Skeletal muscle satellite cell (primary cell): Measurements from ENCODE around the gene LFNG.
"Not testable (repeated sequence)": the region's sequence is repeated elsewhere in the genome, so short reads cannot be mapped to it uniquely, and the experiment has no call there.

Experiments
- H3K27me3 ChIP-seq: 2 replicates; pipeline ENCODE4 v1.7.0; 2013; ENCODE audit warnings: low read length; ENCODE audit not compliant: control insufficient read depth, insufficient read depth
- H3K36me3 ChIP-seq: 2 replicates; pipeline ENCODE4 v1.7.0; 2013; ENCODE audit warnings: mild to moderate bottlenecking, control low read depth, low read length; ENCODE audit not compliant: insufficient read depth
- H3K4me1 ChIP-seq: 2 replicates; pipeline ENCODE4 v1.7.0; 2013; ENCODE audit warnings: low read length; ENCODE audit not compliant: control insufficient read depth, insufficient read depth
- H3K4me2 ChIP-seq: 2 replicates; pipeline ENCODE4 v1.7.0; 2013; ENCODE audit warnings: mild to moderate bottlenecking, low read length
- H3K4me3 ChIP-seq: 2 replicates; pipeline ENCODE4 v1.7.0; 2013; ENCODE audit warnings: low read length
- H3K9ac ChIP-seq: 2 replicates; pipeline ENCODE4 v1.7.0; 2013; ENCODE audit warnings: mild to moderate bottlenecking, low read depth, low read length, moderate library complexity
- H3K9me3 ChIP-seq: replicated peaks from 2 replicates; pipeline ENCODE4 v1.7.0; 2013; ENCODE audit warnings: mild to moderate bottlenecking, control low read depth, low read length

Gene LFNG

GRCh38 chr7:2528481-2529095, 9.0 kb downstream of the LFNG start:
- no peaks in the 10 kb centered on the region for H3K9me3 ChIP-seq
- H3K4me3 ChIP-seq: peak overlapping the region; percentile 30
- no peak overlapping the region for H3K9ac ChIP-seq
- peaks cover 29% of the 10 kb centered on the region for H3K36me3 ChIP-seq
- H3K4me1 ChIP-seq: peaks cover 56% of the 10 kb centered on the region
- no peaks in the 10 kb centered on the region for H3K27me3 ChIP-seq
- H3K4me2 ChIP-seq: peak overlapping the region; percentile 57

GRCh38 chr7:2529161-2530070, 9.8 kb downstream of the LFNG start:
- peak overlapping the region; percentile 30 for H3K4me3 ChIP-seq
- peak overlapping the region; percentile 56 for H3K9ac ChIP-seq
- H3K36me3 ChIP-seq: peaks cover 29% of the 10 kb centered on the region
- no peaks in the 10 kb centered on the region for H3K9me3 ChIP-seq
- H3K27me3 ChIP-seq: no peaks in the 10 kb centered on the region
- H3K4me2 ChIP-seq: peak overlapping the region; percentile 72
- H3K4me1 ChIP-seq: peaks cover 48% of the 10 kb centered on the region

GRCh38 chr7:2530071-2530987, 10.8 kb downstream of the LFNG start:
- peak overlapping the region; percentile 20 for H3K4me3 ChIP-seq
- peak overlapping the region; percentile 72 for H3K4me2 ChIP-seq
- peaks cover 47% of the 10 kb centered on the region for H3K4me1 ChIP-seq

GRCh38 chr7:2530994-2531795, 11.6 kb downstream of the LFNG start:
- not testable (repeated sequence) for H3K9ac ChIP-seq

More at GRCh38 chr7:2530071-2530987, 10.8 kb downstream of the LFNG start:
- H3K9ac ChIP-seq: peak overlapping the region; percentile 56
- H3K9me3 ChIP-seq: no peaks in the 10 kb centered on the region
- H3K27me3 ChIP-seq: no peaks in the 10 kb centered on the region
- H3K36me3 ChIP-seq: peaks cover 29% of the 10 kb centered on the region

GRCh38 chr7:2531796-2532110, 12.2 kb downstream of the LFNG start:
- H3K9me3 ChIP-seq, H3K4me2 ChIP-seq, H3K27me3 ChIP-seq, H3K9ac ChIP-seq, H3K4me3 ChIP-seq: not testable (repeated sequence)
- peaks cover 17% of the 10 kb centered on the region for H3K36me3 ChIP-seq
- H3K4me1 ChIP-seq: peaks cover 47% of the 10 kb centered on the region

More at GRCh38 chr7:2530994-2531795, 11.6 kb downstream of the LFNG start:
- H3K4me3 ChIP-seq, H3K4me2 ChIP-seq, H3K9me3 ChIP-seq, H3K27me3 ChIP-seq: not testable (repeated sequence)
- H3K4me1 ChIP-seq: peaks cover 47% of the 10 kb centered on the region
- H3K36me3 ChIP-seq: peaks cover 22% of the 10 kb centered on the region

GRCh38 chr7:2532199-2532772, 12.7 kb downstream of the LFNG start:
- peaks cover 43% of the 10 kb centered on the region for H3K4me1 ChIP-seq
- H3K4me3 ChIP-seq, H3K27me3 ChIP-seq, H3K4me2 ChIP-seq, H3K9ac ChIP-seq, H3K9me3 ChIP-seq: not testable (repeated sequence)
- peaks cover 12% of the 10 kb centered on the region for H3K36me3 ChIP-seq

- not testable (repeated sequence) for H3K4me3 ChIP-seq, H3K36me3 ChIP-seq, H3K4me2 ChIP-seq, H3K27me3 ChIP-seq, H3K9me3 ChIP-seq, H3K9ac ChIP-seq
- H3K4me1 ChIP-seq: peaks cover 38% of the 10 kb centered on the region
These were observed 13.2 kb downstream of the LFNG start for GRCh38 chr7:2532816-2533215.

GRCh38 chr7:2533566-2533965, 14.0 kb downstream of the LFNG start:
- not testable (repeated sequence) for H3K9me3 ChIP-seq, H3K4me3 ChIP-seq, H3K9ac ChIP-seq, H3K4me2 ChIP-seq, H3K36me3 ChIP-seq, H3K27me3 ChIP-seq
- peaks cover 31% of the 10 kb centered on the region for H3K4me1 ChIP-seq

- H3K4me1 ChIP-seq: peaks cover 24% of the 10 kb centered on the region
- not testable (repeated sequence) for H3K4me2 ChIP-seq, H3K36me3 ChIP-seq, H3K27me3 ChIP-seq, H3K9me3 ChIP-seq, H3K4me3 ChIP-seq, H3K9ac ChIP-seq
These were observed 14.6 kb downstream of the LFNG start for GRCh38 chr7:2534214-2534613.

- not testable (repeated sequence) for H3K9ac ChIP-seq, H3K4me3 ChIP-seq, H3K4me2 ChIP-seq, H3K9me3 ChIP-seq, H3K27me3 ChIP-seq, H3K4me1 ChIP-seq
- H3K36me3 ChIP-seq: peaks cover 17% of the 10 kb centered on the region
These were observed 16.5 kb downstream of the LFNG start for GRCh38 chr7:2535872-2536627.
